ENCODE measurements around the gene RHBDF1. TPM values are rescaled to one million over a fixed set of nuclear protein-coding genes. Genes with fewer than 3 reads are reported as not detected.

Gene RHBDF1
- total RNA-seq, 4 donors from 2014 or later, result 13.3 to 38.3 (median 24.2) TPM

DNA sequence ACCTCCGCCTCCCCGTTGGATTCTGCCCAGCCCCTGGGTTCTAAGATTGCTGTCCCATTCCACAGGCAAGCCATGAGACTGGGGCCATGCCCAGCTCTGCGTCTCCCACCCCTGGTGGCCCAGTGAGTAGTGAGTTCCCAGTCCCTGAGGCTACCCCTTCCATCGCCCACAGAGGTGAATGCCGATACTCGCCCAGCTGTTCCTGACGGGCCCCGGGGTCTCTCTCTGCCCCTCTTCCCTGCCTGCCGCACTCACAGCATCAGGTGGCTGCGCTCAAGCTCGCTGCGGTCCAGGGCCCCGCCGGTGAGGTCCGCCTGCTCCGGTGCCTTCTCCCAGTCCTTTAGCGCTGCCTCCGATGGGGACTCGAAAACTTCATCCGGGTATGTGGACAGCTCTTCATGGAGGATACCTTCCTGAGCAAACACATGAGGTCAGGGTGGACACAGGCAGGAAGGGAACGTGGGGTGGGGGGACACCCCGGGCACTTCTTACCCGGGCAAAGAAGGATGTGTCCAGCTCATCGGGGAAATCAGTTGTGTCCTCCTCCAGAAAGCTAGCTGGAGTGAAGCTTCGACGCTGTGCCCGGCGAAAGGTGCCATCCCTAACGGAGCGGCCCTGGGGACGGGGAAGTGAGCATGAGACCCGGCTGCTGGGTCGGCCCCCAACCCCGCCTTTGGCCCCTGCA is 10.0 kb downstream of the RHBDF1 start:
- TF ChIP-seq POLR2A (IDR thresholded peaks at IDR 0.05), result no peak
- TF ChIP-seq, protein P1, sequence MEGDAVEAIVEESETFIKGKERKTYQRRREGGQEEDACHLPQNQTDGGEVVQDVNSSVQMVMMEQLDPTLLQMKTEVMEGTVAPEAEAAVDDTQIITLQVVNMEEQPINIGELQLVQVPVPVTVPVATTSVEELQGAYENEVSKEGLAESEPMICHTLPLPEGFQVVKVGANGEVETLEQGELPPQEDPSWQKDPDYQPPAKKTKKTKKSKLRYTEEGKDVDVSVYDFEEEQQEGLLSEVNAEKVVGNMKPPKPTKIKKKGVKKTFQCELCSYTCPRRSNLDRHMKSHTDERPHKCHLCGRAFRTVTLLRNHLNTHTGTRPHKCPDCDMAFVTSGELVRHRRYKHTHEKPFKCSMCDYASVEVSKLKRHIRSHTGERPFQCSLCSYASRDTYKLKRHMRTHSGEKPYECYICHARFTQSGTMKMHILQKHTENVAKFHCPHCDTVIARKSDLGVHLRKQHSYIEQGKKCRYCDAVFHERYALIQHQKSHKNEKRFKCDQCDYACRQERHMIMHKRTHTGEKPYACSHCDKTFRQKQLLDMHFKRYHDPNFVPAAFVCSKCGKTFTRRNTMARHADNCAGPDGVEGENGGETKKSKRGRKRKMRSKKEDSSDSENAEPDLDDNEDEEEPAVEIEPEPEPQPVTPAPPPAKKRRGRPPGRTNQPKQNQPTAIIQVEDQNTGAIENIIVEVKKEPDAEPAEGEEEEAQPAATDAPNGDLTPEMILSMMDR (IDR thresholded peaks at IDR 0.05), result no peak
- 83 to 94% methylated on average over 11 to 20 of the region's 34 CpGs for WGBS, 2 donors
- no peak overlapping the region for H3K27ac ChIP-seq
- H3K4me1 ChIP-seq, result peaks cover 0 to 24% (median 9%) of the 10 kb centered on the region in 3 donors
- no peaks in the 10 kb centered on the region for H3K27me3 ChIP-seq
- intact Hi-C loops (cut with DNase I), result no loop called here
- peaks cover 53 to 77% (median 54%) of the 10 kb centered on the region in 3 donors for H3K36me3 ChIP-seq
- no peak for DNase-seq
- no peaks in the 10 kb centered on the region for H3K9me3 ChIP-seq
- H3K4me3 ChIP-seq, result no peak overlapping the region

DNA sequence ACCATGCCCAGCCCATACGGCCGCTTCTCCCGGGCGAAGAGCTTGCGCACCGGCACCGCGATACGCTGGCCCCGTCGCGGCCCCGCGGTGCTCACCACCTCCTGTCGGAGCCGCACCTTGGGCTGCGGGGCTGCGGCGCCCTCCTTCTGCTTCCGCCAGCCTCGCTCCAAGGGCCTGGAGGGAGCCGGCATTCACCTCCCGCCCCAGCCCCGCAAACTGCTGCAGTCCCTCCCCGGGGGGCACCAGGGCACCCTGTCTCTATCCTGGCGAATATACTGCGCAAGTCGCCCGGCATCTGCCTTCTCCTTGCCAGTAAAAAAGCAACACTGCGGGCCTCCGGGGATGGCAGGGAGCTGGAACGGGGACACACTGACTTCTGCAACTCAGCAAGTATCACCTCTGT is 10.6 kb downstream of the RHBDF1 start:
- 95 to 96% methylated on average over 4 to 24 of the region's 32 CpGs for WGBS, 2 donors
- TF ChIP-seq, protein P1 (IDR thresholded peaks at IDR 0.05), result no peak
- no peak for TF ChIP-seq POLR2A (IDR thresholded peaks at IDR 0.05)

DNA sequence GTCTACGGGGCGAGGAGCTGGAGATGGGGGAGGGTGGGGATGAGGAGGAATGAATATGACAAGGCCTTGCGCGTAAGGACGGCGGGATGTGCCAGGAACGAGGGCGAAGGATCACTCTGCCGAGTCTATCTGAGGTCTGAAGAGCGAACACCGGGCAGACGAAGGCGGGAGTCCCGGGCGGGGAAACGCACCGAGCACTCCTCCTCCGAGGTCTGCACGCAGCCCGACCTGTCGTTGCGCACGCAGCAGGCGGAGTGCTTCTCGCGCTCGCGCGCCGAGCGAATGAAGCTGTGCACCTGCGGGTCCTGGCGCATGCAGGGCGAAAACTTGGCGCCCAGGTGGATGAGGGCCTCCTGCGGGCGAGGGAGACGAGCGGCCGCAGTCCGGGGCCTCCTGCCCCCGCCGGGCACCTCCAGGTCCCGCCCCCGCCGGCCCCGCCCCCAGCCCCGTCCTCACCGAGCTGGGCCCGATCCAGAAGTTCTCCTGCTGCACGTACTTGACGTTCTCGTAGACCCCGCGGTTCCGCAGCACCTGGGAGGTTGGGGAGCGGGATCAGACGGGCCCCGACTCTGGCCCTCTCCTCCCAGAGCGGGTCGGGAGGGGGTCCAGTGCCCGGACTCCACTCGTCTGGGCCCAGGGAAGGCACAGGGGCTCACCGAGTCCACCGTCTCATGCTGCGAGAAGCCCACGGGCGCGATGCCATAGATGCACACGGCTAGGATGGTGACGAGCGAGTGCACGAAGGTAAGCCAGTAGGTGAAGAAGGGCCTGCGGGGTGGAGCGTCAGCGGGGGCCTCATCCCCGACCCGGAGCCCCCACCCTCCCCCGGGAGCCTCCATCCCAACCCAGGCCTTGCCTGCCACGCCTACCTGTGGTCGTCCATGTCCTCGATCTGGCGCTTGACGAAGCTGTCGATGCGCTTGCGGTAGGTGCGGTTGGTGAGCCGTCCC is 11.2 kb downstream of the RHBDF1 start:
- WGBS, 2 donors, result 88 to 91% methylated on average over 30 to 39 of the region's 89 CpGs
- Histone ChIP-seq H3K36me3 (peaks cover 53 to 90% (median 66%) of the 10 kb centered on the region in 3 donors), H3K27me3 (no peaks in the 10 kb centered on the region), H3K9me3 (no peaks in the 10 kb centered on the region), H3K27ac (no peak overlapping the region), H3K4me1 (peaks cover 0 to 11% (median 4%) of the 10 kb centered on the region in 3 donors), H3K4me3 (no peak overlapping the region)
- no peak for DNase-seq
- intact Hi-C loops (cut with DNase I), result no loop called here
- TF ChIP-seq, protein P1 (IDR thresholded peaks at IDR 0.05), result no peak
- TF ChIP-seq POLR2A (IDR thresholded peaks at IDR 0.05), result no peak

More for the DNA sequence above, 10.6 kb downstream of the RHBDF1 start:
- H3K27me3 ChIP-seq, result no peaks in the 10 kb centered on the region
- H3K27ac ChIP-seq, result no peak overlapping the region
- H3K4me3 ChIP-seq, result no peak overlapping the region
- intact Hi-C loops (cut with DNase I), result no loop called here
- no peaks in the 10 kb centered on the region for H3K9me3 ChIP-seq
- H3K4me1 ChIP-seq, result peaks cover 0 to 18% (median 9%) of the 10 kb centered on the region in 3 donors
- DNase-seq, result no peak
- H3K36me3 ChIP-seq, result peaks cover 53 to 83% (median 59%) of the 10 kb centered on the region in 3 donors

DNA sequence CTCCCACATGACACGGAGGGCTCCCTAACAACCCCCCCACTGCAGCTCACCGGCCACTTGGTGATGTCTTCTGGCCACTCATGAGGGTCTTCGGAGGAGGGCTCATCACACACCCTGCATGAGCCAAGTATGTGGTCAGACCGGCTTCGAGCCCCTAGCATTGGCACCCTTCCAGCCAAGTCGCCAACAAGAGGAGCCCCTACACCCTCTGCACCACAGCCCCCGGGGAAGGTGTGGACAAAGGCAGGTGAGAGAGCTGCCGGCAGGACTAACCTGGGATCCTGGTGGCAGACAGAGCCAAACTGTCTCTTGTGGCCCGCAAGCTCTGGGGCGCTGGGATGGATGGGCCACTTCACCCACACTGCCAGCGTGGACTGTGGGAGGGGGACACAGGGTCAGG is 12.3 kb downstream of the RHBDF1 start:
- peaks cover 53 to 100% (median 69%) of the 10 kb centered on the region in 3 donors for H3K36me3 ChIP-seq
- 78% methylated on average over 5 of the region's 11 CpGs; no CpG with 5 or more reads in 1 of the 2 donors for WGBS, 2 donors
- no peak for DNase-seq

More for the DNA sequence above, 12.3 kb downstream of the RHBDF1 start:
- Histone ChIP-seq H3K27me3 (no peaks in the 10 kb centered on the region), H3K4me1 (peaks cover 0 to 2% (median 0%) of the 10 kb centered on the region in 3 donors), H3K9me3 (no peaks in the 10 kb centered on the region), H3K4me3 (no peak overlapping the region), H3K27ac (no peak overlapping the region)
- intact Hi-C loops (cut with DNase I), result no loop called here
- no peak for TF ChIP-seq POLR2A (IDR thresholded peaks at IDR 0.05)
- TF ChIP-seq, protein P1 (IDR thresholded peaks at IDR 0.05), result no peak
